Endothelial cell of umbilical vein (primary cell): ENCODE results near the gene ABTB1. TPM values are rescaled to one million over a fixed set of nuclear protein-coding genes. Genes with fewer than 3 reads are reported as not detected.

Experiments
- BruUV-seq: library from RNA; stranded (reverse); fragments of 400-500 nt; replicated peaks from 2 replicates; lab custom pipeline; 2021; lab: Mats Ljungman, UMichigan
- CTCF ChIA-PET: fragments of 300-600, 350-600 bp; sonication (Branson Sonifier 250); formaldehyde crosslinking; loops from one replicate; lab custom pipeline; 2021; ENCODE audit warnings: antibody characterized with exemption, inconsistent platforms; lab: Charles Lee
- POLR2A ChIA-PET: fragments of 300-600, 350-600 bp; sonication (Branson Sonifier 250); formaldehyde crosslinking; loops from one replicate; lab custom pipeline; 2021; ENCODE audit warnings: antibody characterized with exemption, inconsistent platforms; lab: Charles Lee
- DNase-seq: peaks from one replicate; pipeline ENCODE4 v3.0.0-alpha.2; 2011; ENCODE audit warnings: low read depth, low spot score
- FAIRE-seq: peaks from 2 replicates; lab custom pipeline; 2011; peaks lifted over from hg19 to GRCh38; lab: Jason Lieb, UNC
- H2AFZ ChIP-seq: 2 replicates; pipeline ENCODE4 v1.6.0; 2012; ENCODE audit warnings: low read depth, low read length, control low read depth, inconsistent platforms
- H3K27ac ChIP-seq: 2 replicates; pipeline ENCODE4 v1.5.1; 2011; ENCODE audit warnings: low read depth, mild to moderate bottlenecking, control low read depth, low read length, moderate library complexity; ENCODE audit not compliant: insufficient read depth
- H3K27me3 ChIP-seq, 2 experiments: 2 replicates each; pipeline versions ENCODE4 v1.6.0 to v1.6.1; 2011; ENCODE audit warnings: low read length in 2 of 2, mixed read lengths in 1 of 2; ENCODE audit not compliant: control insufficient read depth in 2 of 2, insufficient read depth in 2 of 2
- H3K36me3 ChIP-seq, 2 experiments: 2 replicates in 1 of 2; 3 replicates in 1 of 2; pipeline ENCODE4 v1.5.1; 2011; ENCODE audit warnings: low read length in 2 of 2, mild to moderate bottlenecking in 1 of 2, moderate library complexity in 1 of 2; ENCODE audit not compliant: control insufficient read depth in 2 of 2, insufficient read depth in 2 of 2; ENCODE audit errors: extremely low read depth in 1 of 2
- H3K4me1 ChIP-seq: 3 replicates; pipeline ENCODE4 v1.5.1; 2011; ENCODE audit warnings: mild to moderate bottlenecking, low read length; ENCODE audit not compliant: control insufficient read depth, insufficient read depth; ENCODE audit errors: extremely low read depth
- H3K4me2 ChIP-seq: 2 replicates; pipeline ENCODE4 v1.6.1; 2011; ENCODE audit warnings: low read length, control low read depth, mixed read lengths; ENCODE audit not compliant: insufficient read depth
- H3K4me3 ChIP-seq, 3 experiments: fragments of 200-600 bp in 1 of 3; sonication (generic), shearing (Covaris generic) in 1 of 3; replicated peaks in 1 of 3; 2 replicates each; pipeline ENCODE4 v1.5.1; 2011 to 2016; ENCODE audit warnings: control low read depth in 3 of 3, low read length in 3 of 3, mild to moderate bottlenecking in 2 of 3, inconsistent platforms in 1 of 3, low read depth in 1 of 3, moderate library complexity in 1 of 3; ENCODE audit not compliant: insufficient read depth in 1 of 3
- H3K79me2 ChIP-seq: 2 replicates; pipeline ENCODE4 v1.6.0; 2012; ENCODE audit warnings: low read length, inconsistent platforms; ENCODE audit not compliant: control insufficient read depth, insufficient read depth
- H3K9ac ChIP-seq: replicated peaks from 2 replicates; pipeline ENCODE3; 2011; ENCODE audit warnings: low read length, control low read depth; ENCODE audit not compliant: insufficient read depth; ENCODE audit errors: extremely low read depth
- H3K9me1 ChIP-seq: replicated peaks from 3 replicates; pipeline ENCODE4 v1.6.0; 2011; ENCODE audit warnings: mild to moderate bottlenecking, low read length; ENCODE audit not compliant: control insufficient read depth, insufficient read depth; ENCODE audit errors: extremely low read depth
- H3K9me3 ChIP-seq: replicated peaks from 2 replicates; pipeline ENCODE4 v1.5.1; 2012; ENCODE audit warnings: low read length, inconsistent platforms; ENCODE audit not compliant: control insufficient read depth, insufficient read depth
- H4K20me1 ChIP-seq: replicated peaks from 2 replicates; pipeline ENCODE3; 2011; ENCODE audit warnings: mild to moderate bottlenecking, low read length; ENCODE audit not compliant: control insufficient read depth, insufficient read depth; ENCODE audit errors: extremely low read depth
- EZH2 ChIP-seq: IDR thresholded peaks from 2 replicates; pipeline ENCODE4 v1.6.1; 2012; ENCODE audit warnings: borderline replicate concordance, low read depth, mild to moderate bottlenecking, moderate library complexity, low read length, inconsistent platforms; ENCODE audit not compliant: severe bottlenecking
- FOS ChIP-seq: IDR thresholded peaks from 2 replicates; pipeline ENCODE4 v1.6.1; 2011; ENCODE audit warnings: mild to moderate bottlenecking, low read length, moderate library complexity, borderline replicate concordance; ENCODE audit not compliant: insufficient read depth
- GATA2 ChIP-seq: IDR thresholded peaks from 2 replicates; pipeline ENCODE4 v1.7.0; 2011; ENCODE audit warnings: low read depth, mild to moderate bottlenecking, moderate library complexity, mixed read lengths, low read length; ENCODE audit not compliant: insufficient read length, insufficient read depth
- JUN ChIP-seq: IDR thresholded peaks from 2 replicates; pipeline ENCODE4 v1.6.1; 2011; ENCODE audit warnings: borderline replicate concordance, low read depth; ENCODE audit not compliant: insufficient read length, insufficient read depth
- MYC ChIP-seq: IDR thresholded peaks from one replicate; pipeline ENCODE4 v1.6.1; 2011; ENCODE audit warnings: mild to moderate bottlenecking, low read depth, low read length
- POLR2A ChIP-seq: IDR thresholded peaks from 2 replicates; pipeline ENCODE4 v1.6.1; 2012; ENCODE audit warnings: low read depth, mild to moderate bottlenecking, control low read depth, low read length
- POLR2AphosphoS5 ChIP-seq: IDR thresholded peaks from 2 replicates; pipeline ENCODE4 v1.6.1; 2012; ENCODE audit warnings: low read depth, mild to moderate bottlenecking, control low read depth, low read length, moderate library complexity; ENCODE audit not compliant: insufficient read depth
- dilution Hi-C: fragments of 300-500 bp; cut with MboI; formaldehyde crosslinking; loops from one replicate; pipeline ENCODE4 v1.15.0; 2019; ENCODE audit warnings: low sequenced_read_pairs; ENCODE audit not compliant: extremely low pct_ligation_motif_present
- intact Hi-C: fragments of 100-400 bp; cut with micrococcal nuclease; formaldehyde crosslinking; loops from one replicate; pipeline ENCODE4 v1.10.0; 2022
- polyA plus RNA-seq, 4 experiments: library from polyadenylated mRNA; depleted of rRNA in 3 of 4; stranded (reverse) in 3 of 4; unstranded in 1 of 4; fragments of >200 nt; gene quantifications; 2 replicates each; pipeline versions ENCODE4 v1.2.1 to v1.2.3, GENCODE V29; 2011 to 2012; ENCODE audit warnings: missing spikeins in 1 of 4
- total RNA-seq: library from RNA; stranded (reverse); gene quantifications from 2 replicates; pipeline ENCODE4 v1.2.3, GENCODE V29; 2021
- TF ChIP-seq, protein P1 (sequence below), 2 donors: IDR thresholded peaks; 1 replicate in 1 of 2; 2 replicates in 1 of 2; pipeline ENCODE4 v1.5.1; 2011; ENCODE audit warnings: low read length in 2 of 2, mild to moderate bottlenecking in 2 of 2, moderate library complexity in 2 of 2, control low read depth in 1 of 2, inconsistent platforms in 1 of 2, low read depth in 1 of 2; ENCODE audit not compliant: insufficient read depth in 1 of 2; ENCODE audit errors: extremely low read depth in 1 of 2
- TF ChIP-seq, protein P2 (sequence below): IDR thresholded peaks from 2 replicates; pipeline ENCODE4 v1.6.1; 2011; ENCODE audit not compliant: insufficient read depth, insufficient read length

Gene ABTB1
- total and polyA plus RNA-seq, 2 donors (not counting 3 experiments of a cell fraction or from before 2014, with no cell fraction given) = 15.2 to 25.1 TPM

- DNase-seq (no peak), FAIRE-seq (no peak)
- intact Hi-C loops = no loop called here
- no peaks in the 10 kb centered on the region for H3K9me3 ChIP-seq
- H3K4me1 ChIP-seq = peaks cover 16% of the 10 kb centered on the region
- H3K4me3 ChIP-seq = no peak overlapping the region
- no peak overlapping the region for H2AFZ ChIP-seq
- POLR2A ChIA-PET = no interaction called here
- H3K9ac ChIP-seq = no peak overlapping the region
- H3K36me3 ChIP-seq = no peaks in the 10 kb centered on the region
- no TSS peak for BruUV-seq
- no peaks in the 10 kb centered on the region for H3K9me1 ChIP-seq
- no peak overlapping the region for H3K4me2 ChIP-seq
- no peak overlapping the region for H3K27ac ChIP-seq
- no peaks in the 10 kb centered on the region for H3K27me3 ChIP-seq
- CTCF ChIA-PET = interaction anchor here (1.0 kb wide), 1 partner anchor 33 kb away, joined by 3 read pairs; no protein-coding TSS in a partner anchor
- dilution Hi-C loops = no loop called here
- TF ChIP-seq POLR2AphosphoS5 (no peak), POLR2A (no peak), MYC (no peak), FOS (no peak), EZH2 (no peak), GATA2 (no peak), JUN (no peak)
- TF ChIP-seq, protein P1, sequence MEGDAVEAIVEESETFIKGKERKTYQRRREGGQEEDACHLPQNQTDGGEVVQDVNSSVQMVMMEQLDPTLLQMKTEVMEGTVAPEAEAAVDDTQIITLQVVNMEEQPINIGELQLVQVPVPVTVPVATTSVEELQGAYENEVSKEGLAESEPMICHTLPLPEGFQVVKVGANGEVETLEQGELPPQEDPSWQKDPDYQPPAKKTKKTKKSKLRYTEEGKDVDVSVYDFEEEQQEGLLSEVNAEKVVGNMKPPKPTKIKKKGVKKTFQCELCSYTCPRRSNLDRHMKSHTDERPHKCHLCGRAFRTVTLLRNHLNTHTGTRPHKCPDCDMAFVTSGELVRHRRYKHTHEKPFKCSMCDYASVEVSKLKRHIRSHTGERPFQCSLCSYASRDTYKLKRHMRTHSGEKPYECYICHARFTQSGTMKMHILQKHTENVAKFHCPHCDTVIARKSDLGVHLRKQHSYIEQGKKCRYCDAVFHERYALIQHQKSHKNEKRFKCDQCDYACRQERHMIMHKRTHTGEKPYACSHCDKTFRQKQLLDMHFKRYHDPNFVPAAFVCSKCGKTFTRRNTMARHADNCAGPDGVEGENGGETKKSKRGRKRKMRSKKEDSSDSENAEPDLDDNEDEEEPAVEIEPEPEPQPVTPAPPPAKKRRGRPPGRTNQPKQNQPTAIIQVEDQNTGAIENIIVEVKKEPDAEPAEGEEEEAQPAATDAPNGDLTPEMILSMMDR (IDR thresholded peaks at IDR 0.05; ENCODE audit: extremely low read depth in 1 of 2, insufficient read depth in 1 of 2, low read depth in 1 of 2, low read length in 2 of 2) = no peak
- TF ChIP-seq, protein P2, sequence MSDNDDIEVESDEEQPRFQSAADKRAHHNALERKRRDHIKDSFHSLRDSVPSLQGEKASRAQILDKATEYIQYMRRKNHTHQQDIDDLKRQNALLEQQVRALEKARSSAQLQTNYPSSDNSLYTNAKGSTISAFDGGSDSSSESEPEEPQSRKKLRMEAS = no peak
- H4K20me1 ChIP-seq = no peaks in the 10 kb centered on the region
- peaks cover 16% of the 10 kb centered on the region for H3K79me2 ChIP-seq
These were observed 57.4 kb downstream of the ABTB1 start for GRCh38 chr3:127730171-127730570.

Other genes starting within 250 kb of the ABTB1 start
- gene TPRA1, start 82.2 kb upstream of the ABTB1 start, total RNA-seq = 34.3 and 34.6 TPM in 2 replicates
- 58.0 and 65.4 TPM in 2 replicates for gene TPRA1, start 82.2 kb upstream of the ABTB1 start, polyA plus RNA-seq
- gene MCM2, start 74.5 kb upstream of the ABTB1 start, total RNA-seq = 64.6 and 71.2 TPM in 2 replicates
- gene MCM2, start 74.5 kb upstream of the ABTB1 start, polyA plus RNA-seq = 48.4 and 53.7 TPM in 2 replicates
- gene PODXL2, start 43.8 kb upstream of the ABTB1 start, total RNA-seq = 5.3 and 6.5 TPM in 2 replicates
- gene PODXL2, start 43.8 kb upstream of the ABTB1 start, polyA plus RNA-seq = 5.5 and 8.1 TPM in 2 replicates
- 60.2 and 60.9 TPM in 2 replicates for gene MGLL, start 149.6 kb downstream of the ABTB1 start, total RNA-seq
- gene MGLL, start 149.6 kb downstream of the ABTB1 start, polyA plus RNA-seq = 23.3 and 30.7 TPM in 2 replicates
- gene KBTBD12, start 242.3 kb downstream of the ABTB1 start, total RNA-seq = not detected in 2 replicates
- not detected in 2 replicates for gene KBTBD12, start 242.3 kb downstream of the ABTB1 start, polyA plus RNA-seq